GM18858 (cell line): ENCODE measurements around the gene MSI2.
A peak's percentile ranks its signal among the peaks of the same experiment; 100 is the strongest.
"Not testable (repeated sequence)": the region's sequence is repeated elsewhere in the genome, so short reads cannot be mapped to it uniquely, and the experiment has no call there.

Source experiments
- ATAC-seq: cut with Tn5 transposase; IDR thresholded peaks from one replicate; pipeline ENCODE4 v1.9.1; 2021; ENCODE audit not compliant: unreplicated experiment

MSI2 gene

GRCh38 chr17:57603546-57603945 lies 347.2 kb downstream of the MSI2 start:
- ATAC-seq = no peak

- peak; percentile 42 for ATAC-seq
Measured at GRCh38 chr17:57603978-57604377, 347.7 kb downstream of the MSI2 start.

DNA sequence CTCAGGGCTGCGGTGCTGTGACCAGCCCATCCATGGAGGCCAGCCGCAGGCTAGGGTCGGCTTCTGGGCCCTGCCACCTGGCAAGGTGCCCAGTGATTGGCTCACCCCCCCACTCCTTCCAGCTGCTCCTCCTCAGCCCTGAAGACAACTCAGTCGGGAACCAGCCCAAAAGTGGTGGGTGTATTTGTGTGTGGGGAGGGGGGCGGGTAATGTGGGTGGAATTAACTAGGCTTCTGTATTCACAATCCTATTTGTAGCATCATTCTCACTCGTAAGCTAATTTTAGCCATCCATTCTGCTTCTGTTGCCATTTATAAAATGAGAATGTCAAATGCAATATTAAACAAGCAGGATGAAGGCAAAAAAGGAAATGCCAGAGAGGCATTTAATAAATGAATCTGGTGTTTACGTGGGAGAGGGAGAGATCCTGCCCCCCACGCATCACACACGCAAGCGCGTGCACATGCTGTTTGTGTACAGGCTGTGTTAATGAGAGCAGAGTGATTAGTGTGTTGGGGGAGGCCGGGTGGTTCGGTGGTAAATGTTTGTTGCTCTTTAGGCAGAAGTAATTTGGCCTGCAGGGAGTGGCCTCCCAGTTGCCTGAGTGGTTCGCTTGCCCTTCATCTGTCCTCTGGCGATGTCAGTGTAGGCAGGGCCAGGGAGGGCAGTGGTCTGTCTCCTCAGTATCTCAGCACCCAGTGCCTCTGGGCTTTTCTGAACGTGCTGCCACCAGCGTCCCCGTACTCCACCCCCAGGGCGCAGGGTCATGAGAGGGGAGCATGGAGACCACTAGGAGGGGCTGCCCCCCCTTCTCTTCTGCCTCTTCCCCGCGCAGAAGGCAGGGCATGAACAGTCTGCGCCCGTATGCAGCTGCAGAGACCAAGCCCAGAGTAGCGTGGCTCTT lies 348.7 kb downstream of the MSI2 start:
- ATAC-seq = peak; percentile 35

DNA sequence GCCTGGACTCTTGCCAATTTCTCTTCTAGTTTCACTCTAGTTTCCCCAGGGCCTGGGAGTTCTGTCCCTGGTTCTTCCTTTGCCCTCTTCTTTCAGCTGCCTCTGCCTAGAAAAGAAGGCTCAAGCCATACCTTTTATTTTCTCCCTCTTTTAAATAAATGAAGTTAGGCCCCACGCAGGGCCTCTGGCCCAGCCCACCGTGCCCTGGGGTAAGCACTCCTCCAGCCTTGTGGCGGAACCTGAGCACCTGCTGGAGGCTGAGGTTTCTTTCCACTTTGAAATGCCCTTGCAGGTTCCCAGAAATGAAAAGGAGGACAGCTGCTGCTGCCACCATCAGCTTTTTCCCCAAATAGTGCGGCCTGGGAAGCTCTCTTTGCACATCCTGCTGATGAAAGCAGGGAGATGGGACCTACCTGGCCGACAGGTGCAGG lies 349.4 kb downstream of the MSI2 start:
- ATAC-seq = peak; percentile 22

GRCh38 chr17:57606111-57606875 lies 350.0 kb downstream of the MSI2 start:
- no peak for ATAC-seq

DNA sequence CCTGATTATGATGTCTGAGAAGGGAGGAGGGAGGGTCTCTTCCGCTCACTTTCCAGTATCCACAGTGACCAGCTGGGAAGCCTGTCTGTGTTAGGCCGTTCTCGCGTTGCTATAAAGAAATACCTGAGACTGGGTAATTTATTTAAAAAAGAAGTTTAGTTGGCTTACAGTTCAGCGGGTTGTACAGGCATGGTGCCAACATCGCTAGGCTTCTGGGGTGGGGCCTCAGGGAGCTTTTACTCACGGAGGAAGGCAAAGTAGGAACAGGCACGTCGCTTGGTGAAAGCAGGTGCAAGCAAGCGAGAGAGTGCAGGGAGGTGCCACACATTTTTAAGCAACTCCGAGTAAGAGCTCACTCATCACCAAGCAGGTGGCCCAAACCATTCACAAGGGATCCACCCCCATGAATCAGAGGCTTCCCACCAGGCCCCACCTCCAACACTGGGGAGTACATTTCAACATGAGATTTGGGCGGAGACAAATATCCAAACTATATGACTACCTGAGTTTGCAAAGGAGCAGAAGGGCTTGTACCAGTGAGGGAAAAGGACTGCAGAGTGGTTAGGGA lies 351.3 kb downstream of the MSI2 start:
- no peak for ATAC-seq

DNA sequence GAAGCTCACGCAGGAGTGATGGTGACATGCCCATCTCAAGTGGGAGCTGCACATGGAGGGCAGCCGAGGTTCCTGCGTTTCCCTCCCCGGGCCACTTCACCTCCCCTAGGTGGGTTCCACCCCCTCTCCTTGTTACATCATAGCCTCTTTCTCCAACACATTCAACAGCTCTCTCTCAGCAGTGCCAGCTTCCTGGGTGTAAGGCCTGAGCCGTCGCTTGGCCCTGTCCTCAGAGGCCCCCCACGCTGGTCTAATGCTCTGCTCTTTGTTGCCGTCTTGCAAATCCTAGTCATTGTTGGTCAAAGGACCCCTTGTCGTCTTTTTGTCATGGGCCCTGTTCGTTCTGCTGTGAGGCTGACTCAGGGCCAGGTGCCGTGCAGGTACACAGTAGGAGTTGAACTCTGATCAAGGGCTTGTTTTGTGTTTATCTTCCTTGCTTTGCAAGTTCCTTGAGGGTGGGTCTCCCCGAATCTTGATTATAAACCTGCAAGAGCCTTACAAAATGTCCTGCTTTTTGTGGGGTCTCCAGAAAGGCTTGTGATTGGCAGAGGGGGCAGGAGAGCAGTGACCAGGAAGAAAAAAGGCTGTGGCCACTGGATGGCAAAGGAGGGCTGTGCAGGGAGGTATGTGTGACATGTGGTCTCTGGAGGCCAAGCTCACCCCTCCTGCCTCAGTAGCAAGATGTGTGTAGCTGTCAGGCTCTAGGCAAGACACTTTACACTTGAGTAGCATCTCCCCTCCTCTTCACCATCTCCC lies 352.2 kb downstream of the MSI2 start:
- ATAC-seq = no peak

DNA sequence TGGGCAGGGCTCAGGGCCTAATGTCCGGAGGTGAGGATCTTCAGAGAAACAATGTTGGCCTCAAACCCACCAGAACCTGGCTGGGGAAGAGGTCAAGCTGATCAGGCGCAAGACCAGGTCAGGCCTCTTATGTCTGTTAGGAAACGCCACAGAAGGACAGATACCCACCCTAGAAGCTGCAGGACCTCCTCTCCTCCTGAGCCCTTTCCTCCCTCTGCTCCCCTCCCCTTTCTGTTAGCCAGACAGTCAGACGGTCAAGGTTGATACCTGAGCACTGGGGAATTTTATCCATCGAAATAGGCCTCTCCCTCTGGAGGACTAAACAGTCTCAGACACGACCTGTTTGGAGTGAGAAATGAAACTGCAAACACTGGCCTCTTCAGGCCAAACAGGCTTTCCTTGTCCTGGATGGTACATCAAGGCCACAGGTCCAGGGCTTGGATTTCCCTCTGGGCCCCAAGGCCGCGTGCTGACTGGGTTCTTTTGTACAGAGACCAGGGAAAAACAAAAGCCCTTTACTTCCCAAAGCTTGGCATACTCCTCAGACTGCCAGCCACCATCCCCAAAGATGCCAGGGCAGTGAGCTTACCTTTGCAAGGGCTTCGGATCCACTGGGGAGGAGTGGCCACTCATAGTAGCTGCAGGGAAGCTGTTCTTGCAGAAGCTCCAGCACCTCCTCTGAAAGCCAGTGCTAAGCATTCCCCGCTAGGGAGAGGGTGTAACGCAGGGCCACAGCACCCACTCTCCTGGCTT lies 353.0 kb downstream of the MSI2 start:
- no peak for ATAC-seq

DNA sequence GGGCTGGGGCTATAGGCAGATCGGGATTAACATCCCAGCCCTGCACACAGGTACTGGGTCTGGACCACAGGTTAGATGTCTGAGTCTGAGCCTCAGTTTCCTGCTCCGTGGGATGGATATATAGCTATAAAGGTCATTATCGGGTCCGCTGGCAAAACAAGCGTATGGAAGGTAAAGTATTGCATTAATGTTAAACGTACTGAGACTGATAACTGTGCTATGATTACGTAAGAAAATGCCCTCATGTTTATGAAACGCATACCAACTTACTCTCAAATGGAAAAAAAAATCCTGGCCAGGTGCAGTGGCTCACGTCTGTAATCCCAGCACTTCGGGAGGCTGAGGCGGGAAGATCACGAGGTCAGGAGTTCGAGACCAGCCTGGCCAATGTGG lies 353.6 kb downstream of the MSI2 start:
- ATAC-seq = no peak

- ATAC-seq = no peak
Measured at GRCh38 chr17:57612202-57613071, 356.1 kb downstream of the MSI2 start.

GRCh38 chr17:57614742-57615141 lies 358.4 kb downstream of the MSI2 start:
- no peak for ATAC-seq

- no peak for ATAC-seq
Measured at GRCh38 chr17:57615836-57616757, 359.8 kb downstream of the MSI2 start.

DNA sequence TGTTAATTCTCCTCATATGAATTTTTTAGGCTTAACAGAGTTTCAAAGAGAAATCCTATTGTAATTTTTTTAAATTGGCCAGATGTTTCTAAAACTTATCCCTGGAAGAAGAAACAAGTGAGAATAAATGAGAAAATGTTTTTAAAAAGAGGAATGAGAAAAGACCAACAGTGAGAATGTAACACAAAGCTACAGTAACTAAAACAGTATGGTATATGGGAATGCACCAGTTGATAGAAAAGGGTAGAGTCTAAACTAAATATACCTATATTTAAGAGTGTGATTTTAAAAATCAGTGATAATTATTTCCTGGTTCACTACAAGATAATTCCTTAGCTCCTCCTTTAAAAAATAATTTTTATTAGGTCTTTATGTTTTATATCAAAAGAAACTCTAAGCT lies 360.9 kb downstream of the MSI2 start:
- no peak for ATAC-seq

DNA sequence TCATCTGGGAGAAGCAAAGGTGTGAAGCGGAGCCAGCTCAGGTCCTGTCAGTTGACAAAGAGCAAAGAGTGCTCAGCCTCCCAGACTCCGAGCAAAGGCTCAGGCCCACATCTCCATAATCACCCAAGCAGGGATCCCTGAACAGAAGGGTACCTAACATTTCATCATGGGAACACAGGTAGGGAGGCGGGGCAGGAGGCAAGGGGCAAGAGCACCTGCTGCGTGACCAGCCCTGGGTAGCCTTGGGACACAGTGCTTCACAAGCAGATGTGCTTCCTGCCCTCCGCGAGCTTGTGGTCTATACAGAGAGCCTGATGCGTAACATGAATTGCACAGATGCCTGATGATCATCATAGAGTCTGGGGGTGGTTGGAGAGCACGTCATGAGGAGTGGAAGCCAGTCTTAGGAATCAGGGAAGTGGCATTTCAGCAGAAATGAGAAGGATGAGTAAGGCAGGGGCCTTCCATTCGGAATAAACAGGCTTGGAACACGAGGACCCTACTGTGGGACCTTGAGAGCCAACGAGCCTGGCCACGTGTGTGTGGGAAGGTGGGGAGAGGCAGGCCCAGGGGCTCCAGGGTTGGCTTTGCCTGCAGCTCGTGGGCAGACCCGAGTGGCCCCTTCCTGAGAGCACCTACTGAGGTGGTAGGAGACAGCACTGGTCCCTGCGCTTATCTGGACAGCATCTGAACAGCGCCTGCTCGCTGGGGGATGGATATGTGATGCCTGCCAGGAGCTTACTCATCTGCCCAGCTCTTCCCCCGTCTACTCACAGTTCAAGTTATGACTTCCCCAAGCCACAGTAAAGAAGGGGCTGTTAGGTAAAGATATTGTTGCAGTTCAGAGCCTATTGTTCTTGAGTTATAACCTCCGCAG lies 363.0 kb downstream of the MSI2 start:
- ATAC-seq = no peak

DNA sequence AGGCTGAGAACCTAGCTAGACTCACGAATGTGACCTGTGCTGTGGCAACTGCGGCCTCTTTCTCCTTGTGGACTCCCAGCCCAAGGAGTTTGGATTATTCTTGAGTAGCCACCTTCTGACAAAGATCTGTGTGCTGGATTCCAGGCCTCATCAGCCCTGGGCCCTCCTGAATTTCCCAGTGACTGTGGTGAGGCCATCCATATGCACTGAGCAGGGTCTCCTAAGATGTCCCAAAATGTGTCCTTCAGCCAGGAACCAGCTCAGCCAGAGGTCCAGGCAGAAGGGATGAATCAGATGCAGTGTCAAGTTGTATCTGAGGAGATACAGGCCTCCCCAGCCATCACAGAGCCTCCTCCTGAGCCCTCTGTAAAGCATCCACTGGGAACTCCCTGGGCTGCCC lies 364.3 kb downstream of the MSI2 start:
- no peak for ATAC-seq

GRCh38 chr17:57621791-57622190 lies 365.5 kb downstream of the MSI2 start:
- not testable (repeated sequence) for ATAC-seq

GRCh38 chr17:57622306-57622682 lies 366.0 kb downstream of the MSI2 start:
- ATAC-seq = no peak
